ENCODE measurements around the gene TMC7. TPM values are rescaled to one million over a fixed set of nuclear protein-coding genes. Genes with fewer than 3 reads are reported as not detected.

TMC7 gene
- total and polyA plus RNA-seq, 4 donors: 0.06 to 0.42 (median 0.09) TPM

DNA sequence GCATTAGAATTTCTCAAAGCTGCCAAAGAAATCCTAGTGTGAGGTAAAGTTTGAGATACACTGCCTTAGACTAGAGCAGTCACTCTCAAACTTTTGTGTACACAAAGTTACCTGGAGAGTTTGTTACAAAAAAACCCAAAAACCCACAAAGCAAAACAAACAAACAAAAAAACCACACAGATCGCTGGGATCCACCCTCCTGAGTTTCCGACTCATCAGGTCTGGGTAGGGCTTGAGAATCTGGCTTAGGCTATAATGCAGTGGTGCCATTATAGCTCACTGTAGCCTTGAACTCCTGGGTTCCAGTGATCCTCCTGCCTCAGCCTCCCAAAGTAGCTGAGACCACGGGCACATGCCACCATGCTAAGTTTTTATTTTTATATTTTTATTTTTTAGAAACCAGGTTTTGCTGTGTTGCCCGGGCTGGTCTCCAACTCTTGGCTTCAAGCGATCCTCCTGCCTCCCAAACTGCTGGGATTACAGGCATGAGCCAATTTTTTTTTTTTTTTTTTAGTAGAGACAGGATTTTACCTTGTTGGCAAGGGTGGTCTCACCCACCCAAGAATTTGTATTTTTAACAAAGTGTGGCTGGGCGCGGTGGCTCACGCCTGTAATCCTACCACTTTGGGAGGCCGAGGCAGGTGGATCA lies 35.2 kb upstream of the TMC7 start:
- DNase-seq (ENCODE audit: low spot score): no peak
- no peak for TF ChIP-seq FOXA2 (IDR thresholded peaks at IDR 0.05)
- no peak for TF ChIP-seq RXRA (IDR thresholded peaks at IDR 0.05)
- TF ChIP-seq FOXA1 (IDR thresholded peaks at IDR 0.05): no peak
- no peak for TF ChIP-seq SP1 (IDR thresholded peaks at IDR 0.05)
- no peak for TF ChIP-seq HNF4A (conservative IDR thresholded peaks at IDR 0.05)
- TF ChIP-seq, protein P1, sequence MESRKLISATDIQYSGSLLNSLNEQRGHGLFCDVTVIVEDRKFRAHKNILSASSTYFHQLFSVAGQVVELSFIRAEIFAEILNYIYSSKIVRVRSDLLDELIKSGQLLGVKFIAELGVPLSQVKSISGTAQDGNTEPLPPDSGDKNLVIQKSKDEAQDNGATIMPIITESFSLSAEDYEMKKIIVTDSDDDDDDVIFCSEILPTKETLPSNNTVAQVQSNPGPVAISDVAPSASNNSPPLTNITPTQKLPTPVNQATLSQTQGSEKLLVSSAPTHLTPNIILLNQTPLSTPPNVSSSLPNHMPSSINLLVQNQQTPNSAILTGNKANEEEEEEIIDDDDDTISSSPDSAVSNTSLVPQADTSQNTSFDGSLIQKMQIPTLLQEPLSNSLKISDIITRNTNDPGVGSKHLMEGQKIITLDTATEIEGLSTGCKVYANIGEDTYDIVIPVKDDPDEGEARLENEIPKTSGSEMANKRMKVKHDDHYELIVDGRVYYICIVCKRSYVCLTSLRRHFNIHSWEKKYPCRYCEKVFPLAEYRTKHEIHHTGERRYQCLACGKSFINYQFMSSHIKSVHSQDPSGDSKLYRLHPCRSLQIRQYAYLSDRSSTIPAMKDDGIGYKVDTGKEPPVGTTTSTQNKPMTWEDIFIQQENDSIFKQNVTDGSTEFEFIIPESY (IDR thresholded peaks at IDR 0.05): no peak

GRCh38 chr16:18950469-18951185 lies 33.1 kb upstream of the TMC7 start:
- Histone ChIP-seq H3K4me1 (ENCODE audit: control insufficient read depth in 4 of 4, insufficient read depth in 4 of 4, low read length in 3 of 4) (peaks cover 0 to 3% (median 0%) of the 10 kb centered on the region in 4 donors), H3K9me3 (ENCODE audit: control insufficient read depth in 4 of 4, low read length in 3 of 4) (no peaks in the 10 kb centered on the region), H3K9ac (ENCODE audit: low read depth in 1 of 2, low read length in 2 of 2) (no peak overlapping the region), H3K27me3 (ENCODE audit: control insufficient read depth in 4 of 4, insufficient read depth in 4 of 4, low read length in 3 of 4) (no peaks in the 10 kb centered on the region), H3K27ac (ENCODE audit: low read depth in 1 of 2, low read length in 2 of 2) (no peak overlapping the region), H3K4me3 (ENCODE audit: low read depth in 1 of 3, low read length in 3 of 3) (no peak overlapping the region), H3K36me3 (ENCODE audit: control insufficient read depth in 4 of 4, insufficient read depth in 3 of 4, low read depth in 1 of 4, low read length in 3 of 4) (no peaks in the 10 kb centered on the region)
- WGBS: 90% methylated on average over 11 of the region's 11 CpGs
- TF ChIP-seq SP1 (IDR thresholded peaks at IDR 0.05) (no peak), HNF4A (conservative IDR thresholded peaks at IDR 0.05) (no peak), REST (IDR thresholded peaks at IDR 0.05) (no peak), FOXA2 (IDR thresholded peaks at IDR 0.05) (no peak), FOXA1 (IDR thresholded peaks at IDR 0.05) (no peak), RAD21 (IDR thresholded peaks at IDR 0.05) (no peak), CTCF (IDR thresholded peaks at IDR 0.05; ENCODE audit: low read depth, low read length, missing input control) (no peak)
- DNase-seq (ENCODE audit: low spot score): no peak

More for the DNA sequence above, 35.2 kb upstream of the TMC7 start:
- H3K4me3 ChIP-seq (ENCODE audit: low read depth in 1 of 3, low read length in 3 of 3): no peak overlapping the region
- H3K27me3 ChIP-seq (ENCODE audit: control insufficient read depth in 4 of 4, insufficient read depth in 4 of 4, low read length in 3 of 4): no peaks in the 10 kb centered on the region
- H3K9ac ChIP-seq (ENCODE audit: low read depth in 1 of 2, low read length in 2 of 2): no peak overlapping the region
- H3K27ac ChIP-seq (ENCODE audit: low read depth in 1 of 2, low read length in 2 of 2): no peak overlapping the region
- no peaks in the 10 kb centered on the region for H3K9me3 ChIP-seq (ENCODE audit: control insufficient read depth in 4 of 4, low read length in 3 of 4)
- peaks cover 0 to 3% (median 0%) of the 10 kb centered on the region in 4 donors for H3K4me1 ChIP-seq (ENCODE audit: control insufficient read depth in 4 of 4, insufficient read depth in 4 of 4, low read length in 3 of 4)
- WGBS: 93% methylated on average over 9 of the region's 9 CpGs
- H3K36me3 ChIP-seq (ENCODE audit: control insufficient read depth in 4 of 4, insufficient read depth in 3 of 4, low read depth in 1 of 4, low read length in 3 of 4): no peaks in the 10 kb centered on the region

Data from liver (tissue), 9 donors.